Stimulated activated CD8-positive, alpha-beta memory T cell treated with anti-CD3 and anti-CD28 coated beads, Interleukin-2, amount 100 ng/mL, for 1 hour (primary cell): ENCODE results near the gene SPOPL.
A peak's percentile ranks its signal among the peaks of the same experiment; 100 is the strongest.
"Not testable (repeated sequence)": the region's sequence is repeated elsewhere in the genome, so short reads cannot be mapped to it uniquely, and the experiment has no call there.

Experiments used
- DNase-seq, 2 donors: peaks; one replicate each; pipeline ENCODE4 v3.0.0-alpha.2; 2020; ENCODE audit warnings: low read depth in 2 of 2

Gene SPOPL

DNA sequence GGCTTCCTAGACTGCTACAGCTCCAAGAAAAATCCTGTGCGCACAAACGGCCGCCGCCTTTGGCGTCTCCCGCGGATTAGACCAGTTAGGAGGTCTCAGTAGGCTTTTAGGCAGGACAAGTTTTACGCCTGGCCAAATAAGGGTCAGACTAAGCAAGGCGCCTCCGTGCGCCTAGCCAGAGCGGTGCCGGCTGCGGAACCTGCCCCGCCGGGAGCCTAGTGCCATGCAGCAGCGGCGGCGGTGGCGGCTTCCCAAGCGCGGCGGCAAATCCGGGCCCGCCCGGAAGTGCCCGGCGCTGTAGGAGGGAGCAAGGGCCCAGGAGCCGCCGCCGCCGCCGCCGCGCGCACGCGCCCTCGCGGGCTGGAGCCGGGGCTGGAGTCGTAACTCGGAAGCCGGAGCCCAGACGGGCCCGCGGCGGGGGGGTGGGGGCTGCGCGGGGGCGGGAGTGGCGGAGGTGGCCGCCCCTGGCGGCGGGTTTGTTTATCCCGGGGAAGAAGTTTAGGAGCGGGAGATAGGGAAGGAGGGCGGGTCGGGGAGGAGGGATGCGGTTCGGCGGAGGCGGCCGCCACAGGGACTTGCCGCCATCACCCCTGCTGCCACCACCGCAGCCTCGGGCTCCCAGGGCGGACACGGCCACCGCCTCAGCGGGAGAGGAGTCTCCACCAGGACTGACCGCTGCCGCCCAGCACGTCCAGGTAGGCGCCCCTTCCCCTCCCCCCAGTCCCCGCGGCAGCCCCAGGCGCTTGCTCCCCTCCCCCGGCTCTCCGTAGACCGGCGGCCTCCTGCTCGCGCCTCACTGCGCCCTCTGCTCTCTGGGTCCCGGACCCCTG is at the start of gene SPOPL:
TSS of gene SPOPL (plus strand) at position 346 of the 830 bp plus-strand sequence. CDS start 48,447 bp downstream, outside the sequence.
- peak; percentile 59 to 67 for DNase-seq

DNA sequence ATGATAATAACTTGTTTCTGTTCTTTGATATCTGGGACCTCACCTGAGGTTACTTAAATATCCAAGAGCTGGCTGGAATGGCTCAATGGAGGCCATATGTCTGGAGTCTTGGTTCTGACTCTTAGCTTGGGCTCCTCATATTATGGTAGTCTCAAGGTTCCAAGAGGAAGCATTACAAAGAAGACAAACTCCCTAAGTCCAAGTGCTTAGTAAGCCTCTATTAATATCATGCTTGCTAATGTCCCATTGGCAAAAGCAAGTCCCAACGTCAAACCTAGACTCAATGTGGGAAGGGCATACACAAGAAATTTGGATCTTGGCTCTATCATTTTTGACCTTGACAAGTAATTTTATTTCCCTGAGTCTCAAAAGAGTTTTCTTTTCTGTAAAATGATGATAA is 49.2 kb upstream of the SPOPL start:
- no peak for DNase-seq

DNA sequence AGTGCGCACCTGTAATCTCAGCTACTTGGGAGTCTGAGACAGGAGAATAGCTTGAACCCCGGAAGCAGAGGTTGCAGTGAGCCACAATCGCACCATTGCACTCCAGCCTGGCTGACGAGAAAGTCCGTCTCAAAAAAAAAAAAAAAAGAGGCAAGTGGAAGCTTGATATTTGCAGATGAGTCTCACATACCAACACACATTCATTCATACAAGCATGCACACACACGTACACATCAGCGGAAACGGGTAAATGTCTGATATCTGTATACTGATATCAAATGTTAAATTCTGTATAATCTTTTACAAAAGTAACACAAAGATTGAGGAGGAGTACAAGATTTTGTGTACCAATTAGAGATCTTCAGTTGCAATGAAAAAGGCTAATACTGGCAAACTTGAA is 47.8 kb upstream of the SPOPL start:
- no peak for DNase-seq

GRCh38 chr2:138454761-138455160 is 46.8 kb upstream of the SPOPL start:
- DNase-seq = no peak

DNA sequence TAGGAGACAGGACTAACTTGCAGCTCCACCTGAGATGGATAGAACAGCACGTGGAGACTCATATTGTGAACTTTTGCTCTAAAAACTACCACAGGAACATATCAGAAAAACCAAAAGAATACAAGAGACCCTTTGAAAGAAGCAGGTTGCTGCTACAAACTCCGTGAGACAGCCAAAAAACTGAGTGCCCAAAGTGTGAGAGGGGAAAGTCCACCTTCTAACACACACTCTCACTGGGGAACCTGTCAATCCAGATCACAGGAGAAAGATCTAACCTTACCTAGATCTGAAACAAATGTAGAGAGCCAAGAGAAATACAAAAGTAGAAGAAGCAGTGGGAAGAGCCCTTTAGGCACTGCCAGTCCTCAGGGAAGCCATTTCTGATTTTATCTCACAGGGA is 46.3 kb upstream of the SPOPL start:
- no peak for DNase-seq

DNA sequence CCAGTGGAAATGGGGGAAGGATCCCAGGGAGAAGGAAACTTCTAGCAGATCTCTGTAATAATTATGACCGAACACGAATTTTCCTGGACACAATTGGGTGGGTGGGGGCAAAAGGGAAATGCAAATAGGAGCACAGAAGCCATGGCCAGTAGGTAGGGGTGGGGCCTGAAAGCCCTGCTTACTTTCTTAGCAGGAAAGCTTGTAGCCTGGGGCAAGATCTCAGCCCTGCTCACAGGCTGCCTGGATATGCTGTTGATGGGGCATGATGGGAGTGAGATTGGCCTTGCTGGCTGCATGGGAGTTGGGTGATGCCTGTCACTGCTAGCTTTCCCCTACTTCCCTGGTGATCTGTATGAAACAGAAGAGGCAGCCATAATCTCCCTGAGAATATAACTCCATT is 45.9 kb upstream of the SPOPL start:
- no peak for DNase-seq

GRCh38 chr2:138462689-138463088 is 38.9 kb upstream of the SPOPL start:
- DNase-seq = not testable (repeated sequence)

DNA sequence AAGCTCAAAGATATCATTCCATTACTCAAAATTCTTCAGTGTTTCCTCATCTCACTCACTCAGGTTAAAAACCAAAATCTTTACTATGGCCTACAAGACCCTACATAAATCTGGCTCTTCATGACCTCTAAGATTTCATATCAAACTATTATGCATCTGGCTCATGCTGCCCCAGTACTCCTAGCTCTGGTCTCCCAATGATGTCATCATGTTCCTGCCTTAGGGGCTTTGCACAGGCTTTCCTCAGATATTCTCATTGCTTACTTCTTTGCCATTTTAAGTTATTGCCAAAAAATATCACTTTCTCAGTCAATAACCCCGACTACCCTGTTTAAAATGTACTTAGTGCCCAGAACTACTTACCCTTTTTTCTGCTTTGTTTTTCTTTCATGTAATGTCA is 33.0 kb upstream of the SPOPL start:
- DNase-seq = no peak

- no peak for DNase-seq
Measured at GRCh38 chr2:138469411-138469810, 32.2 kb upstream of the SPOPL start.

GRCh38 chr2:138470941-138471340 is 30.6 kb upstream of the SPOPL start:
- DNase-seq = no peak

DNA sequence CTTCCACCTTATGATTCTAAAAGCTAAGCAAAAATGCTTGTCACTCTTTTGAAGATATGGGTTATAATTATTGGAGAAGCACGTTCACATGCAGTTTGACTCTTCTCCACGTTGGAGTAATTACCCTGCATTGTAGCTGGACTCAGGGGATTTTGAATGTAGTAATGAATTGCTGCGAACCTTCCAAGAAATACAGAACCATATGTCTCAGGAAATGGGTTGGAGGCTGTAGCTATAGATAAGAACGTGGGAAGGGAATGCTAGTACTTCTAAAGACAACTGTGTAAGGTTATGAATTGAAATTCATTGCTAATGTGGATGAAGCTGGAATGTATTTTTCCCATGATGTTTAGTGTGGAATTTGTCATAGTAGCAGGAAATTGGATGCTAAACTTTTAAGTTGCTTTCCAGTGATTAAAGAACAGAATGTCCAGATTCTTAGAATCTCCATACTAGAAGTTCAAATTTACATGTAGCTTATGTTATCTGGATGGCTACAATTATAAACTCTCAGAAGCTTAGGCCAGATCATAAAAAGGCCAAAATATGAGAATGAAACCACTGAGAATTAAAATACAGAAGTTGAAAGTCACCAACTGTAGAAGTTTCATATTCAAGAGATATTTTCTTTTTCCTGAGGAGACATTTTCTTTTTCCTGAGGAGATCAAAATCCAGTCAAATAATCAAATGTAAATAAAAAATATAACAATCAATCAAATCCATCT is 27.3 kb upstream of the SPOPL start:
- DNase-seq = no peak

DNA sequence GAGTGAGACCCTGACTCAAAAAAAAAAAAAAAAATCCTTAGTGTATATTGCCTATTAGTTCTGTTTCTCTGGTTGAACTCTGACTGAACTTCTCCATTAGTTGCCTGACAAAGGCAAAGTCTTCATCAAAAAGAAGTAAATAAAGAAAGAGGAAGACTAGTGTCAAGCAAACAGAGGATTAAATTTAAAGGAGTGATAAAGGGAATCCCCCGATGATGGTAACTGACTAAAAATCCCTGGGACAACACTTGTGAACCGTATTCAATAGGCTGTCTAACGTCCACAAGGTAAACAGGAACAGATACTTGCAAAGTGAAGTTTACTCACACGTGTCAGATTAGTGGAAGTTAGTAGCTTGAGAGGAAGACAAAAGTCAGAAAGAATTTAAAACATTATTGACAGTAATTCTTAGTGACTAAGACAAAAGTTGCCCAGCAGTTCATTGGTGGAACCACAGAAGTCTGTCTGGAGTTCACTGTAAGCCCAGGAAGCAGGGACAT is 26.2 kb upstream of the SPOPL start:
- DNase-seq = no peak

DNA sequence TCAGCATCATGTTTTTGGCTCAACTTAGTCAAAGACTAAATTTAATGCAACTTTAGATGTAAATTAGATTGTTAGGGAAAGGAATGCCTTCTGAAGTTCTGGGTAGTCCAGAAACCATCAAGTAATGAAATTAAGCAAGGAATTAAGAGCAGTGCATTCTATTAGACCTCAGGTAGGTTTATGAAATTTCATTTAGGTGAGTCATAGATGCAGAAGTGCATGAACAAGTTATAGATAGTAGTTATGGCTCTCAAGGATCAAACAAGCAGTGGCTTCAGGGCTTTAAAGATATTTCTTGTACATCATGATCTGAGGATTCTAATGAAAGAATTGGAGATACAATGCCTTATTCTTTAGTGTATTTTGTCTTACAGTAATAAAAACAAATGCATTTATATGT is 25.4 kb upstream of the SPOPL start:
- DNase-seq = no peak

GRCh38 chr2:138476940-138477339 is 24.6 kb upstream of the SPOPL start:
- no peak for DNase-seq

DNA sequence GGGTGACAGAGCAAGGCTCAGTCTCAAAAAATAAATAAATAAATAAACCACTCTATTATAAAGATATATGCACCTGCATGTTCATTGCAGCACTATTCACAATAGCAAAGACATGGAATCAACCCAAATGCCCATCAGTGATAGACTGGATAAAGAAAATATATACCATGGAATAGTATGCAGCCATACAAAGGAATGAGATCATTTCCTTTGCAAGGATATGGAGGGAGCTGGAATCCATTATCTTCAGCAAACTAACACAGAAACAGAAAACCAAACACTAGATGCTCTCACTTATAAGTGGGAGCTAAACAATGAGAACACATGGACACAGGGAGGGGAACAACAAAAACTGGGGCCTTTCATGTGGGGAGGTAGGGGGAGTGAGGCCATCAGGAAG is 18.8 kb upstream of the SPOPL start:
- not testable (repeated sequence) for DNase-seq

GRCh38 chr2:138485019-138485418 is 16.6 kb upstream of the SPOPL start:
- DNase-seq = no peak

DNA sequence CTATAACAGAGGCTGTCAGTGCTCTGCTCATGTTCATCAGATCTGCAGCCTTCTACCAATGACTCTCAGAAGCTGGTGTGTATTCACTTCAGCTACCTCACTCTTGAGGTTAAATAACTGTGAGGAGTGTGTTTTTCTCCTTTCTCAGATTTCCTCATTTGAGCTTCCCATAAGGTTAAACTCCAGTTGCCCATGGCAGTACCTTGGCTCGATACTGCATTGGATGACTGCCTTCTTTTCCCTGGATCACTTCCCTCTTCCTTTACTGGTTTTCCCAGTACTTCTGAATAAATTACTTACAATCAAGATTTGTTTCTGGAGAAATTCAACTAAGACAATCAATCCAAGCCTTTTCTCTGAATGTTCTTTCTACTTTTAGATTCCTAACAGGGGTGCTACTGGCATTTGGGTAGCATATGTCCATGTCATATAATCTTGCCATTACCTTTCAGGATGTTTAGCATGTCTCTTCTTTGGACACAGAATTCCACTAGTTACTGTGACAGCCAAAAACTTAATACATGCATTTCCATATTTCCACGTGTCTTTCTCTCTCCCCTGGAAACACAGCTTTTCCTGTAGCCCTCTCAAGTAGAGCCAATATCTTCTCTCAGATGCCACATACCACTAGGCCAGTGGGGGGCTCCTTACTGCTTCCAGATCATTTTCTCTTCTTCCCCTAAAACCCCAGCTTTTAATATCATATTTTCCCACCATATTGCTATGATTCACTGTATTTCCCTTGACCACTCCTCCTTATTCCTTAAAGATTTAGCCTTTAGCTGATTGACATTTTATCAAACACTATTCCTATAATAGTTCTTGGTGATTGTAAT is 15.0 kb upstream of the SPOPL start:
- DNase-seq = no peak

DNA sequence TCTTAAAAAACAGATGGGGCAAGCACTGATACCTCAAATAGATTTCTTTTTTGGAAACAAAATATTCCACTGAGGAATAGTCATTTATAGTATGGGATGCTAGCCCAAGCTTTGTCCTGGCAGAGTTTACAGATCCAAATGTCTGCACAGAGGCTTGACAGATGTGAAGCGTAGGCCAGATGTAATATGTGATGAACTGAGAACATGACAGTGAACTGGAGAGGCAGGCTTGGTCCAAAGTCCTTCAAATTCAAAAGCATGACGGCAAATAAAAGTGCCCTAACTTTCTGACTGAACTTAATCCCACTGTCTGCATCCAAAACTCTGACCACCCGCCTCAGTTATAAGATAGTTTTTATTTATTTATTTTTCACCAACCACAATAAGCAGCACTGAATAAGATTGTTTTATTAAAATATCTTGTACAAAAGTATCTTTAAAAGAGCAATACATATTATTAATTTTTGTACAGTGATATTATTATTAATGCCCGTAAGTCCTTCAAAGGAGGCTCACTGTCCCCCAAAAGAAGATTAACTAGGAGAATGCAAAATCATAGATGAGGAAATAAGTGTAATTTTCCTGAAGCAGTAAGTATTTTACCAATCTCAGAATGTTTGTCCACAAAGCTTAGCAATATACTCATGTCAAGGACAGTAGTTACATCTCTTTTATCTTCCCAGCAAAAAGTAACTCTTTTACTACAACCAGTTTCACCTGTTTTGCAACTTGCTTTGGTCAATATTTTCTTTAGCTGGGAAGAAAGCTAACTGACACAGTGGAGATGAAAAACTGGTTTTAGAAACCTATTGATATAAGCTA is 10.7 kb upstream of the SPOPL start:
- no peak for DNase-seq

DNA sequence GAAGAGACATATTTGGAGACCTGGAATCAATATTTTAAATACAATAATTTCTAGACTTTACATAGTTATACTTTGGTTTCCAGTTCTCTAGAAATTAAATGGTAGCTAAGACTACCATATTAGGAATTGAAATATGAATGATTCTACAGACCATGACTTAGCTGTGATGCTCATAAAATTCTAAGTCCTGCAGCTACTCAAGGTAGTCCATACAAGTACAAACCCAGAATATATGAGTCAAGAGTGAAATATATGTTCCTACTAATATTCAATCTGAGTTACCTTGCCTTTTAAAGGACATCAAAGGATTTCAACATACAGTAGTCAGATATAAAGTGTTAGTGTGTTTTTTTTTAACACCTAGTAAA is 10.1 kb upstream of the SPOPL start:
- DNase-seq = no peak

DNA sequence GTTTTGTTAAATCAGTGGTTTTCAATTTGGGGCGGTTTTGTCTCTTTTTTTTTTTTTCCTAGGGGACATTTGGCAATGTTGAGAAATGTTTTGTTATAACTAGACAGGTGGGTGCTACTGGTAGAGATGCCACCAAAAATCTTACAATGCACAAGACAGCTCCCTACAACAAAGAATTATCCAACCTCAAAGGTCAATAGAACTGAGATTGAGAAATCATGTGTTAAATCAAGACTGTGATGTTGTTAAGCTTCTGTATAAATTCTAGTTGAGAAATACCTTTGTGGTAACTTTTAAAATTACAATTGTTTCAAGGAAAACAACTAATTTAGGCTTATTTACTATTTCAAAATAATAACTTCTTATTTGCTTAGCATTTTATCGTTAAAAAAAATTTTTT is 9.4 kb upstream of the SPOPL start:
- DNase-seq = no peak

DNA sequence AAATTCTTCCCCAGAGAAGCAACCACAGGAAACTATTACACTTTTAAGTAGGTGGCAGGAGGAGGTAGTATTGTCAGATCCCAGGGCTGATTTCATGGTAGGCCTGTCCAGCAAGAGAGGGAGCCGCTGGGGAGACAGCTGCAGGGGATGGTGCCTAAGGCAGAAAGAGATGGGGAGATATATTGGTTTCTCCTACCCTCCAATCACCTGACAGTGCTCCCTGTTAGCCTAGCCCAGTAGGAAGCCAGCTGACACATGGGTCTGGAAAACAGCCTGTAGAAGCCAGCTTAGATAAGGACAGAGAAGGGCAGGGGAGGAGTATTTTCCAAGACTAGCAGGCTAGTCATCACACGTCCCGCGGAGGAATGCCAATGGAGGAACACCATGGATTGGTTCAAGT is 8.2 kb upstream of the SPOPL start:
- no peak for DNase-seq
